GM23248 (cell line): ENCODE measurements around the gene THAP4.

Experiments
- EZH2 ChIP-seq: fragments of 200-600 bp; sonication (generic); IDR thresholded peaks from 2 replicates; pipeline ENCODE4 v1.6.1; 2018; ENCODE audit warnings: antibody characterized with exemption, mild to moderate bottlenecking; ENCODE audit not compliant: insufficient read depth, poor library complexity, severe bottlenecking
- EZH2phosphoT487 ChIP-seq: fragments of 200-600 bp; sonication (generic); IDR thresholded peaks from 2 replicates; pipeline ENCODE4 v1.6.1; 2018; ENCODE audit warnings: antibody characterized with exemption, moderate library complexity, mild to moderate bottlenecking, low read depth; ENCODE audit not compliant: insufficient read depth

DNA sequence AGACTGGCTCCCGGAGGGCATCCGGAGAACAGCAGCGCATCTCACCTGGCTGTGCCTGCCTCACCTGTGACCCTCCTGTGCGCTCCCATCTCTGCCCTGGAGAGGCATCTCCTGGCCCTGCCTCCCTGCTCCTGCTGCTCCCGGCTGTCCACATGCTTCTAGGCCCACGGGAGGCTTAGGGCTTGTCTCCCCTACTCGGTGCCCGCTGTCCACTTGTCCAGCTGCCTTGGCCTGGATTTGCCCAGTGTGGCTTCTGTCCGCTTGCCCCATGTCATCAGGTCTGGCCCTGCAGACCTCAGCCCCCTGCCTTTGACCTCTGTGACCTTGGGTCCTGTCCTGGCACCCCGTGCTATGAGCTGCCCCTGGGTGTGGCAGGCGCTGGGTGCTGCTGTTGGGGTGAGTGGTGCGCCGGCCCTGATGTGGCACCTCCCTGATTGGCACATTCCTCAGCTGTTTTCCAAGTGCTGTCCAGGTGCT lies 73.9 kb downstream of the THAP4 start:
- TF ChIP-seq EZH2 (no peak), EZH2phosphoT487 (no peak)
